DMS114 treated with DMSO at 0.1 percent for 48 hours (cell line): Measurements from ENCODE around the gene SEL1L2.

Experiments used
- DNase-seq: peaks from one replicate; lab custom pipeline; 2025; ENCODE audit not compliant: unreplicated experiment; lab: John Stamatoyannopoulos, UW

The SEL1L2 gene

GRCh38 chr20:13865791-13866351 lies 124.5 kb downstream of the SEL1L2 start:
- no peak for DNase-seq

GRCh38 chr20:13865156-13865555 lies 125.3 kb downstream of the SEL1L2 start:
- no peak for DNase-seq

GRCh38 chr20:13863244-13863643 lies 127.2 kb downstream of the SEL1L2 start:
- no peak for DNase-seq

GRCh38 chr20:13862245-13862644 lies 128.2 kb downstream of the SEL1L2 start:
- no peak for DNase-seq

- DNase-seq: no peak
These were observed 131.5 kb downstream of the SEL1L2 start for GRCh38 chr20:13858871-13859270.

GRCh38 chr20:13858439-13858838 lies 132.0 kb downstream of the SEL1L2 start:
- no peak for DNase-seq

GRCh38 chr20:13857961-13858360 lies 132.5 kb downstream of the SEL1L2 start:
- no peak for DNase-seq

GRCh38 chr20:13857304-13857703 lies 133.1 kb downstream of the SEL1L2 start:
- no peak for DNase-seq

- no peak for DNase-seq
These were observed 134.1 kb downstream of the SEL1L2 start for GRCh38 chr20:13856354-13856753.

GRCh38 chr20:13855613-13856012 lies 134.8 kb downstream of the SEL1L2 start:
- no peak for DNase-seq

GRCh38 chr20:13852306-13852705 lies 138.1 kb downstream of the SEL1L2 start:
- no peak for DNase-seq

- DNase-seq: no peak
These were observed 139.1 kb downstream of the SEL1L2 start for GRCh38 chr20:13851279-13851678.

- no peak for DNase-seq
These were observed 146.1 kb downstream of the SEL1L2 start for GRCh38 chr20:13844296-13844695.

GRCh38 chr20:13841206-13841605 lies 149.2 kb downstream of the SEL1L2 start:
- DNase-seq: no peak

GRCh38 chr20:13840093-13840465 lies 150.3 kb downstream of the SEL1L2 start:
- no peak for DNase-seq

- no peak for DNase-seq
These were observed 150.9 kb downstream of the SEL1L2 start for GRCh38 chr20:13839421-13840092.

GRCh38 chr20:13838664-13839063 lies 151.8 kb downstream of the SEL1L2 start:
- no peak for DNase-seq

GRCh38 chr20:13831476-13831875 lies 158.9 kb downstream of the SEL1L2 start:
- DNase-seq: no peak

GRCh38 chr20:13825465-13825864 lies 164.9 kb downstream of the SEL1L2 start:
- no peak for DNase-seq

GRCh38 chr20:13824459-13824858 lies 166.0 kb downstream of the SEL1L2 start:
- DNase-seq: no peak

GRCh38 chr20:13822459-13822858 lies 168.0 kb downstream of the SEL1L2 start:
- DNase-seq: no peak

- no peak for DNase-seq
These were observed 168.5 kb downstream of the SEL1L2 start for GRCh38 chr20:13821876-13822275.
